HUES6 (cell line): ENCODE data around the gene EGR4.

ENCODE experiments used
- H3K27ac ChIP-seq: 2 replicates; pipeline ENCODE4 v1.7.0; 2013; ENCODE audit warnings: low read depth, mild to moderate bottlenecking, low read length, inconsistent platforms
- H3K27me3 ChIP-seq: 2 replicates; pipeline ENCODE4 v1.6.1; 2013; ENCODE audit warnings: low read length; ENCODE audit not compliant: control insufficient read depth, insufficient read depth
- H3K36me3 ChIP-seq: 2 replicates; pipeline ENCODE4 v1.6.1; 2013; ENCODE audit warnings: low read length; ENCODE audit not compliant: control insufficient read depth, insufficient read depth
- H3K4me1 ChIP-seq: 2 replicates; pipeline ENCODE4 v1.6.1; 2013; ENCODE audit warnings: low read length; ENCODE audit not compliant: control insufficient read depth, insufficient read depth
- H3K4me3 ChIP-seq: 2 replicates; pipeline ENCODE4 v1.5.1; 2013; ENCODE audit warnings: low read depth, low read length
- H3K9ac ChIP-seq: one replicate; pipeline ENCODE4 v1.6.1; 2013; ENCODE audit warnings: mild to moderate bottlenecking, low read length
- H3K9me3 ChIP-seq: 2 replicates; pipeline ENCODE4 v1.6.1; 2013; ENCODE audit warnings: low read depth, low read length; ENCODE audit not compliant: control insufficient read depth, insufficient read depth

Gene EGR4

GRCh38 chr2:73301636-73302035 is 8.3 kb upstream of the EGR4 start:
- H3K36me3 ChIP-seq = no peaks in the 10 kb centered on the region
- H3K9ac ChIP-seq = no peak overlapping the region
- H3K27ac ChIP-seq = no peak overlapping the region
- no peak overlapping the region for H3K4me3 ChIP-seq
- H3K9me3 ChIP-seq = no peaks in the 10 kb centered on the region
- no peaks in the 10 kb centered on the region for H3K4me1 ChIP-seq
- H3K27me3 ChIP-seq = peaks cover 50% of the 10 kb centered on the region

GRCh38 chr2:73300926-73301325 is 7.6 kb upstream of the EGR4 start:
- no peak overlapping the region for H3K9ac ChIP-seq
- H3K27me3 ChIP-seq = peaks cover 57% of the 10 kb centered on the region
- H3K36me3 ChIP-seq = no peaks in the 10 kb centered on the region

GRCh38 chr2:73297586-73297985 is 4.2 kb upstream of the EGR4 start:
- no peak overlapping the region for H3K4me3 ChIP-seq
- H3K27me3 ChIP-seq = peaks cover 83% of the 10 kb centered on the region
- H3K4me1 ChIP-seq = peaks cover 4% of the 10 kb centered on the region
- H3K27ac ChIP-seq = no peak overlapping the region
- no peaks in the 10 kb centered on the region for H3K36me3 ChIP-seq
- H3K9ac ChIP-seq = no peak overlapping the region
- H3K9me3 ChIP-seq = no peaks in the 10 kb centered on the region

More at GRCh38 chr2:73300926-73301325, 7.6 kb upstream of the EGR4 start:
- H3K4me1 ChIP-seq = no peaks in the 10 kb centered on the region
- no peaks in the 10 kb centered on the region for H3K9me3 ChIP-seq
- H3K27ac ChIP-seq = no peak overlapping the region
- H3K4me3 ChIP-seq = no peak overlapping the region

- no peaks in the 10 kb centered on the region for H3K36me3 ChIP-seq
- H3K9ac ChIP-seq = no peak overlapping the region
- peaks cover 83% of the 10 kb centered on the region for H3K27me3 ChIP-seq
- H3K4me3 ChIP-seq = no peak overlapping the region
- H3K4me1 ChIP-seq = peaks cover 8% of the 10 kb centered on the region
- H3K9me3 ChIP-seq = no peaks in the 10 kb centered on the region
- H3K27ac ChIP-seq = no peak overlapping the region
Measured at GRCh38 chr2:73297151-73297559, 3.8 kb upstream of the EGR4 start.

- Histone ChIP-seq H3K4me1 (peaks cover 8% of the 10 kb centered on the region), H3K4me3 (no peak overlapping the region), H3K9ac (no peak overlapping the region), H3K27me3 (peaks cover 91% of the 10 kb centered on the region), H3K9me3 (no peaks in the 10 kb centered on the region), H3K27ac (no peak overlapping the region), H3K36me3 (no peaks in the 10 kb centered on the region)
Measured at GRCh38 chr2:73295751-73296400, 2.5 kb upstream of the EGR4 start.

GRCh38 chr2:73294239-73294638 is 891 bp upstream of the EGR4 start:
- Histone ChIP-seq H3K4me1 (peaks cover 8% of the 10 kb centered on the region), H3K9ac (no peak overlapping the region), H3K36me3 (no peaks in the 10 kb centered on the region), H3K4me3 (no peak overlapping the region), H3K27ac (no peak overlapping the region), H3K27me3 (peaks cover 91% of the 10 kb centered on the region), H3K9me3 (no peaks in the 10 kb centered on the region)

GRCh38 chr2:73292906-73293533 is 328 bp downstream of the EGR4 start:
- Histone ChIP-seq H3K27ac (no peak overlapping the region), H3K9ac (no peak overlapping the region)

GRCh38 chr2:73292316-73292905 is 937 bp downstream of the EGR4 start:
- H3K4me1 ChIP-seq = peaks cover 8% of the 10 kb centered on the region
- H3K9me3 ChIP-seq = no peaks in the 10 kb centered on the region
- peaks cover 100% of the 10 kb centered on the region for H3K27me3 ChIP-seq
- peak overlapping the region; percentile 79 for H3K4me3 ChIP-seq
- no peak overlapping the region for H3K9ac ChIP-seq
- H3K36me3 ChIP-seq = no peaks in the 10 kb centered on the region
- H3K27ac ChIP-seq = no peak overlapping the region

More at GRCh38 chr2:73292906-73293533, 328 bp downstream of the EGR4 start:
- Histone ChIP-seq H3K36me3 (no peaks in the 10 kb centered on the region), H3K4me1 (peaks cover 8% of the 10 kb centered on the region), H3K4me3 (peak overlapping the region; percentile 79), H3K27me3 (peaks cover 100% of the 10 kb centered on the region), H3K9me3 (no peaks in the 10 kb centered on the region)

- Histone ChIP-seq H3K36me3 (no peaks in the 10 kb centered on the region), H3K9ac (no peak overlapping the region), H3K9me3 (no peaks in the 10 kb centered on the region), H3K4me1 (peaks cover 8% of the 10 kb centered on the region), H3K4me3 (peak overlapping the region; percentile 79), H3K27ac (no peak overlapping the region), H3K27me3 (peaks cover 100% of the 10 kb centered on the region)
Measured at GRCh38 chr2:73291461-73292315, 1.7 kb downstream of the EGR4 start.

GRCh38 chr2:73291093-73291460 is 2.3 kb downstream of the EGR4 start:
- Histone ChIP-seq H3K27ac (no peak overlapping the region), H3K9me3 (no peaks in the 10 kb centered on the region), H3K4me3 (peak overlapping the region; percentile 79), H3K9ac (no peak overlapping the region), H3K4me1 (peaks cover 8% of the 10 kb centered on the region), H3K27me3 (peaks cover 100% of the 10 kb centered on the region), H3K36me3 (no peaks in the 10 kb centered on the region)
